GM21367 (cell line): Measurements from ENCODE around the gene SRPK1.
"Not testable (repeated sequence)": the region's sequence is repeated elsewhere in the genome, so short reads cannot be mapped to it uniquely, and the experiment has no call there.

Source experiments
- ATAC-seq: cut with Tn5 transposase; IDR thresholded peaks from one replicate; pipeline ENCODE4 v1.9.1; 2021; ENCODE audit not compliant: unreplicated experiment

Gene SRPK1

DNA sequence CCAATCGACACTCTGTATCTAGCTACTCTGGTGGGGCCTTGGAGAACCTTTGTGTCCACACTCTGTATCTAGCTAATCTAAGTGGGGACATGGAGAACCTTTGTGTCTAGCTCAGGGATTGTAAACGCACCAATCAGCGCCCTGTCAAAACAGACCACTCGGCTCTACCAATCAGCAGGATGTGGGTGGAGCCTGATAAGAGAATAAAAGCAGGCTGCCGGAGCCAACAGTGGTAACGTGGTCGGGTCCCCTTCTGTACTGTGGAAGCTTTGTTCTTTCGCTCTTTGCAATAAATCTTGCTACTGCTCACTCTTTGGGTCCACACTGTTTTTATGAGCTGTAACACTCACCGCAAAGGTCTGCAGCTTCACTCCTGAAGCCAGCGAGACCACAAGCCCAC lies 11.0 kb upstream of the SRPK1 start:
- ATAC-seq, result not testable (repeated sequence)

- no peak for ATAC-seq
These were observed 10.2 kb upstream of the SRPK1 start for GRCh38 chr6:35931120-35931561.

- ATAC-seq, result no peak
These were observed 8.7 kb upstream of the SRPK1 start for GRCh38 chr6:35929601-35930000.

- ATAC-seq, result no peak
These were observed 5.8 kb upstream of the SRPK1 start for GRCh38 chr6:35926509-35927215.

GRCh38 chr6:35925961-35926360 lies 5.1 kb upstream of the SRPK1 start:
- no peak for ATAC-seq

DNA sequence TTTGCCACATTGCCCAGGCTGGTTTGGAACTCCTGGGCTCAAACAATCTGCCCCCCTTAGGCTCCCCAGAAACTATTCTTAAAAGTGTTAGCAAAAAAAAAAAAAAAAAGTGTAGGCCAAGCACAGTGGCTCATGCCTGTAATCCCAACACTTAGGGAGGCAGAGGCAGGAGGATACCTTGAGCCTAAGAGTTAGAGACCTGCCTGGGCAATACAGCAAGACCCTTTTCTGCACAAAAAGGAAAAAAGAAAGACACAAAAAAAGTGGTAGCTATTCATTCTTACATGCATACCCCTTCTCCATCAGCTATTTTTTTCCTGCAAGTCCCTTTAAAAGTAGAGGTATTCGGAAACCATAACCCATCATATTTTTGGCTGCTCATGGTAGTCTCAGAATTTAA lies 3.2 kb upstream of the SRPK1 start:
- no peak for ATAC-seq

DNA sequence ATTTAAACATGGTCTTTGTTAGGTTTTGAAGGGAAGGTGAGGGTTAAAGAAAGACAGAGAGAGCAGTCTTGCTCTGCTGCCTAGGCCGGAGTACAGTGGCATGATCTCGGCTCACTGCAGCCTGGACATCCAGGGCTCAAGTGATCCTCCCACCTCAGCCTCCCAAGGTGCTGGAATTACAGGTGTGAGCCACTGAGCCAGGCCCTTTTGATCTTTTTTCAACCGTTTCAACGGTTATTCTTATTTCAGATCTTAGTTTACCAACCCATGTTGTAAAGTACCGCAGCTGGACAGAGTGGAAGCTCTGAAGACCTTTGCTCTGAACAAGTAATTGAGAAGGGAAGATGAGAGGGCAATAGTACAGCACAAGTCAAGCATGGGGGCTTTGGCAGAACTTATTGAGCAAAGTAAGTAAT lies 1.2 kb upstream of the SRPK1 start:
- no peak for ATAC-seq

DNA sequence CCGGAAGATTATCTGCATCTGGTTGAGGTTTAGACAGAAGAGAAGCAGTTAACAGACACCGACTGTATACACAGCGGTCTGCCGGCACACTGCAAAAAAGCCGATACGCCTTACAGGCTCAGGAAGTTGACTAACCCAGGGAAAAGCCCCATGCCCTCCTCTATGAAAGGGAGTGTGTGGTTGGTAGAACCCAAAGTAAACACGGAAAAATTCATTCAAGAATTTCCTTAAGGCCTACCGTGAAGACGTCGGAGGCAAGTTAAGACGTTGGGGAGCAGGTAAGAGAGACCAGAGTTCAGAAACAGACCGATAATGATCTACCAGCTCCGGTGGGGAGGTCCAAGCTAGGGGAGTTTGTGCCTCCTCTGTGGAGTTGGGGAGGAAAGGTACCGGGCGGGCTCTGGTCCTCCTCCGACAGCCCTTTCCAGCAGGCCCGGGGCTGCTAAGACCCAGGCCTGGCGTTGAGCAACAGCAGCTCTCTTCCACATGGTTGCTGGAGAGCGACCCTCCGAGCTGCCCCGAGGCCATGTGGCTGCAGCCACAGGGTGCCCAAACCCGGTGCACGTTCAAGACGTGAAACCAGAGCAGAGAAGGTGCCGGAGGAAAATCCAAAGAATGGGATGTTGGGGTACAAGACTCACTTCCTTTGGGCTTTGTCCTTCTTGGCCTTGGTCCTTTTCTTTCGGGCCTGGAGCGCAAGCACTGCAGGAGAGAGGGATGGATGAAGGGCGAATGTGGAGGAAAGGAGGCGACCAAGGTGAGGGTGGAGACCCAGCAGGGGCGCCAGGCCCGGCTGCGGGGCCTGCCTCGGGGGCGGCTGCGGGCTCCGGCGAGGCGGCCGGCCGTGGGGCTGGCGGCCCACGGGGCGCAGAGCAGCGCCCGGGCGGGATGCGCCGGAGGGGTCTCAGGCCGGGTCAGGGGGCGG lies 809 bp downstream of the SRPK1 start:
- ATAC-seq, result no peak

GRCh38 chr6:35919085-35919826 lies 1.6 kb downstream of the SRPK1 start:
- ATAC-seq, result no peak

- ATAC-seq, result not testable (repeated sequence)
These were observed 4.0 kb downstream of the SRPK1 start for GRCh38 chr6:35916893-35917292.

- no peak for ATAC-seq
These were observed 4.8 kb downstream of the SRPK1 start for GRCh38 chr6:35916056-35916455.

- ATAC-seq, result no peak
These were observed 6.4 kb downstream of the SRPK1 start for GRCh38 chr6:35914536-35914935.

- no peak for ATAC-seq
These were observed 8.8 kb downstream of the SRPK1 start for GRCh38 chr6:35911871-35912653.

GRCh38 chr6:35909571-35909970 lies 11.3 kb downstream of the SRPK1 start:
- ATAC-seq, result not testable (repeated sequence)

DNA sequence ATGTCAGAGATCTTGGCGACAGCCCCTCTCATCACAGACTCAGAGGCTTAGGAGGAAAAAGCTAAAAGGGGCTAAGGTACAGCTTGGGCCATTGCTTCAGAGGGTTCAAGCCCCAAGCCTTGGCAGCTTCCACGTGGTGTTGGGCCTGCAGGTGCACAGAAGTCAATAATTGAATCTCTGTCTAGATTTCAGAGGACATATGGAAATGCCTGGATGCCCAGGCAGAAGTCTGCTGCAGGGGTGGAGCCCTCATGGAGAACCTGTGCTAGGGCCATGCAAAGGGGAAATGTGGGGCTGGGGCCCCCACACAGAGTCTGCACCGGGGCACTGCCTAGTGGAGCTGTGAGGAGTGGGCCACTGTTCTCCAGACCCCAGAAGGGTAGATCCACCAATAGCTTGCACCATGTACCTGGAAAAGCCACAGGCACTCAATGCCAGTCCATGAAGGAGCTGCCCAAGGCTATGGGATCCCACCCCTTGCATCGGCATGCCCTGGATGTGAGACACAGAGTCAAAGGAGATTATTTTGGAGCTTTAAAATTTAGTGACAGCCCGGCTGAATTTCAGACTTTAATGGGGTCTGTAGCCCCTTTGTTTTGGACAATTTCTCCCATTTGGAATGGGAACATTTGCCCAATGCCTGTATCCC lies 12.0 kb downstream of the SRPK1 start:
- not testable (repeated sequence) for ATAC-seq

- ATAC-seq, result no peak
These were observed 13.1 kb downstream of the SRPK1 start for GRCh38 chr6:35907750-35908149.

DNA sequence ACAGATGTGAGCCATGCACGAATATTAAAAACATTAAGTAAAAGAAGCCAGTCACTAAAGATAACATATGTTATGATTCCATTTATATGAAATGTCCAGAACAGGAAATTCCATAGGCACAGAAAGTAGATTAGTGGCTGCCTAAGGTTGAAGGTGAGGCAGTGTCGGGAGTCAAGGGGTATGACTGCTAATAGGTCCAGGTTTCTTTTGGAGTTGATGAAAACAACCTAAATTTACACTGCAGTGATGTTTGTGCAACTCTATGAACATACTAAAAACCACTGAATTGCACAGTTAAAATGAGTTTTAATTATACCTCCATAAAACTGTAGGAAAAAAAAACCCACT lies 14.4 kb downstream of the SRPK1 start:
- ATAC-seq, result no peak

DNA sequence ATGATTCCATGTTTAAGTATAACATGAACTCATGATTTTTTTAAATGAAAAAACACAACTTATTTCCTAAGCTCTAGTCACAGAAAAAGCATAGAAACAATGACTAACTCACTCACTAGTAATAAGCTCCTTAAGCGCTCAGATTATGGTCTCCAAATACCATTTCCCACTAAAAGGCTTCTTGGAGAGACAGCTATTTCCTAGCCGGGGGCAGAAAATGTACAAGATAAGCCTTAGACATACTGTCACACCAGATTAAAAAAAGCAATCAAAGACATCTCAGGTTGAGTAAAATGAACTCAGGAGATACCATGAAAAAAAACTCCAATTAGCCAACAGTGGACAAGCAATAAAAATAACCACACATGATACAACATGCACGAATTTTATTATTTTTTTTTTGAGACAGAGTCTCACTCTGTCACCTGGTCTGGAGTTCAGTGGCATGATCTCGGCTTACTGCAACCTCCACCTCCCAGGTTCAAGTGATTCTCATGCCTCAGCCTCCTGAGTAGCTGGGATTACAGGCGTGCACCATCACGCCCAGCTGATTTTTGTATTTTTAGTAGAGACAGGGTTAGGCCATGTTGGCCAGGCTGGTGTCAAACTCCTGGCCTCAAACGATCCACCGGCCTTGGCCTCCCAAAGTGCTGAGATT lies 14.9 kb downstream of the SRPK1 start:
- ATAC-seq, result no peak

DNA sequence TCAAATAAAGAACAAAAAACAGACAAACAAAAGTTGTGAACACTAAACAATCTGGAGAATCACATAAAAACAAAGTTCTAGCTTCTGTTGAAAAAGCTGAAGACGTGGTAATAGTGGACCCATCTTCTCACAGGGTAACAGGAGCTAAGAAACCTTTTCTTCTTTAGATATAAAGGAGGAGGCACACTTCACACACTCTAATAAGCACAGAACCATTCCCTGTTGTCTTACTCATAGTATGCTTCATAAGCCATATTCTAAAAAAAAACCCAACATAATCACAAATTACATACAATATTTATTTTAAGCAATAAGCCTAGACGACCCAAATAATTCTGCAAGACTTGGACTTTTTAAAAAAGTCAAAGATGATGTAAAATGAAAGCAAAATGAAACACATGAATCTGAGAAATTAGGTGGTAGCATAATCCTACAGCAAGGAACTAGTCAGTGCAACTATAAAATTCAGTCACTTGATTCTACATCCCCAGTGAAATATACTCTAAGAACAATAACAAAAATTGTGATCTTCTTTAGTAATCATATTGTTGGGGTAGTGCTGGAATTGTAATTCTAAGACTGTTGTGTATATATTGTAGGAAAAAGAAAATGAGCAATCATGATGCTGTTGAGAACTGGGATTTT lies 15.6 kb downstream of the SRPK1 start:
- ATAC-seq, result no peak
